Spleen (tissue), 7 donors: Measurements from ENCODE around the gene STAG1.

Experiments used
- CTCF ChIP-seq, 11 experiments: fragments of 200-600 bp in 7 of 11; fragments of 450-650 bp in 4 of 11; sonication (generic) in 4 of 11; IDR thresholded peaks in 8 of 11; conservative IDR thresholded peaks in 3 of 11; 1 replicate in 7 of 11; 2 replicates in 4 of 11; pipeline versions ENCODE4 v1.4.0 to v1.8.0; 2016 to 2021; ENCODE audit warnings: antibody characterized with exemption in 11 of 11, inconsistent platforms in 4 of 11, mild to moderate bottlenecking in 1 of 11
- POLR2A ChIP-seq, 3 donors: fragments of 450-650 bp; IDR thresholded peaks; one replicate each; pipeline ENCODE4 v1.5.1; 2017; ENCODE audit warnings: antibody characterized with exemption in 3 of 3, mild to moderate bottlenecking in 1 of 3
- POLR2AphosphoS5 ChIP-seq, 3 donors: sonication (generic); formaldehyde crosslinking; IDR thresholded peaks; one replicate each; pipeline ENCODE4 v1.5.1; 2017; ENCODE audit warnings: antibody characterized with exemption in 3 of 3
- donor health status: DM: no; HTN: no; CAD: no; lungs with moderate emphysema.
- donor health status: DM: no; HTN: no; CAD: no.
- donor health status: DM: no; HTN: no; CAD: no.

DNA sequence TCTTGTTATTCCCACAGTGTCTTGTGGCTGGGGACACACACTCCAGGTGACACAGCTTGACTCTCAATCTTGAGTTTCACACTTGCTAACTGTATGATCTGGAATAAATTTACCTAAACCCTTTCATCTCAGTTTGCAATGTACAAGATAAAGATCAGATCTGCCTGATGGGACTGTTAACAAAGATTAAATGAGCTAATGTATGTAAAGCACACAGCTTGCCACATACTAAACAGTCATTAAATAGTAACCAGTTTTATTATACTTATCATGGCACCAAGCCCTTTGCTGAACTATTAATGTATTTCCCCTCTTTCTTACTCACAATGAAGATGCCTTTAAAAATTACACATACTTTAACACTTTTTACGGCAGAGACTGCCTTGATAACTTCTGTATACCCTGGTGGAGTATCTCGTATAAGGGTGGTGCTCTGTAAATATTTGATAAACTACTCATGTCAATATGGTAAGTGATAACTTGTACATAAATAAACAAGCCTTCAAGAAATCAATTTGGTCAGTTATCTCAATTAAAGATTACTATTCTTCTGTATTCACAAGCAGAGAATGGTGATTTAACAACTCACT, 184.5 kb downstream of the STAG1 start:
- TF ChIP-seq CTCF (IDR thresholded peaks at IDR 0.05 in 8 of 11, conservative IDR thresholded peaks at IDR 0.05 in 3 of 11) (no peak), POLR2A (IDR thresholded peaks at IDR 0.05) (no peak), POLR2AphosphoS5 (IDR thresholded peaks at IDR 0.05) (no peak)
